ENCODE results near the gene ATRIP.
"Not testable (repeated sequence)": the region's sequence is repeated elsewhere in the genome, so short reads cannot be mapped to it uniquely, and the experiment has no call there.

Gene ATRIP

GRCh38 chr3:48467110-48467454, 20.5 kb downstream of the ATRIP start:
- no peak for DNase-seq

GRCh38 chr3:48467473-48468267, 21.1 kb downstream of the ATRIP start:
- DNase-seq = no peak

- DNase-seq = peak in 4 of 58 donors; percentile 17 to 34 (median 24)
Measured at GRCh38 chr3:48468329-48468731, 21.8 kb downstream of the ATRIP start.

GRCh38 chr3:48469046-48469915, 22.7 kb downstream of the ATRIP start:
- peak in 25 of 58 donors; percentile 6 to 50 (median 28) for DNase-seq

GRCh38 chr3:48470286-48470685, 23.7 kb downstream of the ATRIP start:
- DNase-seq = no peak

- peak in 2 of 58 donors; percentile 51 to 68 for DNase-seq
Measured at GRCh38 chr3:48472673-48472922, 26.1 kb downstream of the ATRIP start.

- peak in 57 of 58 donors; percentile 18 to 91 (median 79) for DNase-seq
Measured at GRCh38 chr3:48472923-48473616, 26.5 kb downstream of the ATRIP start.

- DNase-seq = no peak
Measured at GRCh38 chr3:48473617-48473952, 27.0 kb downstream of the ATRIP start.

GRCh38 chr3:48474031-48474430, 27.5 kb downstream of the ATRIP start:
- not testable (repeated sequence) for DNase-seq

- no peak for DNase-seq
Measured at GRCh38 chr3:48474619-48475018, 28.1 kb downstream of the ATRIP start.

- DNase-seq = no peak
Measured at GRCh38 chr3:48475188-48475587, 28.7 kb downstream of the ATRIP start.

- no peak for DNase-seq
Measured at GRCh38 chr3:48476426-48477053, 30.0 kb downstream of the ATRIP start.

GRCh38 chr3:48477959-48478520, 31.5 kb downstream of the ATRIP start:
- DNase-seq = no peak

GRCh38 chr3:48478626-48479555, 32.4 kb downstream of the ATRIP start:
- DNase-seq = no peak

GRCh38 chr3:48480891-48481290, 34.4 kb downstream of the ATRIP start:
- not testable (repeated sequence) for DNase-seq

GRCh38 chr3:48482822-48483221, 36.3 kb downstream of the ATRIP start:
- DNase-seq = not testable (repeated sequence)

- DNase-seq = no peak
Measured at GRCh38 chr3:48486952-48487351, 40.4 kb downstream of the ATRIP start.

GRCh38 chr3:48492461-48493202, 46.1 kb downstream of the ATRIP start:
- DNase-seq = no peak

- DNase-seq = no peak
Measured at GRCh38 chr3:48493203-48493501, 46.6 kb downstream of the ATRIP start.

GRCh38 chr3:48500656-48501055, 54.1 kb downstream of the ATRIP start:
- DNase-seq = no peak
